HG03378 (cell line): Measurements from ENCODE around the gene TTL.
A peak's percentile ranks its signal among the peaks of the same experiment; 100 is the strongest.

Experiments
- ATAC-seq: cut with Tn5 transposase; IDR thresholded peaks from one replicate; pipeline ENCODE4 v1.9.1; 2021; ENCODE audit warnings: mild to moderate bottlenecking, moderate library complexity; ENCODE audit not compliant: unreplicated experiment

Gene TTL

DNA sequence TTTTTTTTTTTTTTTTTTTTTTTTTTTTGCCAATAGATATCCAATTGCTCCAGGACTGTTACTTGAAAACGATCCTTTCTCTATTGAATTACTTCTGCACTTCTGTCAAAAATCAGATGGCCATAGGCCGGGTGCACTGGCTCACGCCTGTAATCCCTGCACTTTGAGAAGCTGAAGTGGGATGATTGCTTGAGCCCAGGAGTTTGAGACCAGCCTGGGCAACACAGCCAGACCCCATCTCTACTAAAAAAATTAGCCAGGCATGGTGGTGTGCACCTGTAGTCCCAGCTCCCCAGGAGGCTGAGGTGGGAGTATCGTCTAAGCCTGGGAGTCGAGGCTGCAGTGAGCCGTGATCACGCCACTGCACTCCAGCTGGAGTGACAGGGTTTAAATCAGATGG, 98.1 kb downstream of the TTL start:
- no peak for ATAC-seq

DNA sequence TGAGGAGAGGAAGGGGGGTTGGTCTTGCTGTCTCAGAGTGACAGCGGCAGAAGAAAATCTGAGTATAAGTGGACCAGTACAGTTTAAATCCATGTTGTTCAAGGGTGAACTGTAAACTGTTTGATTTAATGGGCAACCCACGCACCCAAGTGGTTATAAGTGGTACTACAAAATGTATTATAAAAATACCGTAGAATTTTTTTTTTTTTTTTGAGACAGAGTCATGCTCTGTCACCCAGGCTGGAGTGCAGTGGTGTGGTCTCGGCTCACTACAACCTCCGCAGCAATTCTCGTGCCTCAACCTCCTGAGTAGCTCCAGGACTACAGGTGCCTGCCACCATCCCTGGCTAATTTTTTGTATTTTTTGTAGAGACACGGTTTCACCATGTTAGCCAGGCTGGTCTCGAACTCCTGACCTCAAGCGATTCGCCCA, 100.4 kb downstream of the TTL start:
- ATAC-seq: no peak

DNA sequence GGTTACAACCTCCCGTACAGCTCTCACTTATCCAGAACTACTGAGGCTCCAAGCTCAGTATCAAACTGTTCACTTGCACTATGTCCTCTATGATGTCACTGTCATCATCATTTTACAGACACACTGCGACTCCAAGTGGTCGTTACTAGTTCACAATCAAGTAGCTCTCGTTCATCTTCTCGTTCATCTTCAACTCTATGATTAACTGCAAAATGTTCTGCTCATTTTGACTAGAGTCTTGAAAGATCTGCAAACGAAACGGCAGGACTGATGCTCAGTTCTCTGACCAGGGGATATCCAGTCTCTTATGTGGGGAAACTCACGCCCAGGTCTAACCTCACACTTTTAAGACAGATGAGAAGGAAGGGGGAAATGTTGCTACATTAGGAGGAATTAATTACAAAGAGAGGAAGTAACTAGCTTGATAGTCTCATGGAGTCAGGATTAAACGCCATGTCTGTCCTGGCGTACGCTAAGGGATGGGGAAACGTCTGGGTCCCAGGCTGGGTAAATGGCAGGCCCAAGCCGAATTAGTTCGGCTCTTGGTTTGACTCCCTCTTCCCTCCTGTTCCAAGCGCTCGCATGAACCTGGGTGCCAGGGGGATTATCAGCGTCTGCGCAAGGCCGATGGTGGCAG, 101.7 kb downstream of the TTL start:
- no peak for ATAC-seq

DNA sequence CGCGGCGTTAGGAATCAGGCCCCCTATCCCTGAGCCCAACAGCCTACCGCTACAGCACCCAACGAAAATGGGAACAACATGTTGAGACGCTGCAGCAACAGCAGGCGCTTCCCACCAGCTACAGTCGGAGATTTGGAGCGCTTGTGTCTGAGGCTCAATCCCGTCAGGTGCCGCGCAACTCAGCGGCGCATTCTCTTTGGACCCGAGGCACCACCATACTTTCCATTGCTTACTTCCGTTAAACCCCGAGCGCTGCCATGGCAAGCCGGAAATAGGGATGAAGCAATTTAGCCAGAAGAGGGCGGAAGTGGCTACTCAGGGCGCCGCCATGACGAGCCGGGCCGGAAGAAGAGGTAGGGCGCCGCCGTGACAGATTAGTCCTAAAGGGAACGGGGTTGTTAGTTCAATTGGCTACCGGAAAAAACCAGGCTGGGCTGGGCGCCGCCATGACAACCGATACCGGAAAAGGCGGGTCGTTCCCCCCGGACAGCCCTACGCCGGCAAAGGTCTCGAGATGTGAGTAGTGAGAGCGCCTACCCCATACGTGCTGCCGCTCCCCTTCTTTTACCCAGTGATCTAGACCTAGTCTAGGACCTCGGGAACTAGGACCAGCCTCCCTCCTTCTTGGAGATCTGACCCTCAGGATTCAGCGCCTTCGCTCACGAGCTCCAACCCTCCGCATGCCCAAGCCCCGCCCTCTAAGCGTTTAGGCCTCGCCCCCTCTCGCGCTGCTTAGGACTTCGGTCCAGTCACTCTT, 102.4 kb downstream of the TTL start, which contains the start of gene CHCHD5:
TSS of gene CHCHD5 (plus strand) at position 476 of the 757 bp plus-strand sequence. CDS start at position 515, 39 bp downstream.
- ATAC-seq: peak; percentile 85

DNA sequence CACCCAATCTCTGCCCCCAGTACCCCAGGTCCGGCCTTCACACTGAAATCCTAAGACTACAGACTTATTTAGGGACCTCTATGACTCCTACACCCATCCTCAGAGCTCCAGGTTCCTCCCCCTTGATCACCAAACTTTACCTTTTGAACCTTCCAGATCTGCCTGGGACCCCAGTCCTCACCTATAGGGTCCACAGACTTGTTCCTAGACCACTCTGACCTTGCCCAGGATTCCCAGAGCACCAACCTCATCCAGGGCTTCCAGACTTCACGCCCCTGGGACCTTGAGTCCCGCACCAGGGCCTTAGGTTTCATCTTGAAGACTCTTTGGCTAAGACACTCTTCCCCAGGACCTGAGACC, 102.9 kb downstream of the TTL start:
- ATAC-seq: no peak

DNA sequence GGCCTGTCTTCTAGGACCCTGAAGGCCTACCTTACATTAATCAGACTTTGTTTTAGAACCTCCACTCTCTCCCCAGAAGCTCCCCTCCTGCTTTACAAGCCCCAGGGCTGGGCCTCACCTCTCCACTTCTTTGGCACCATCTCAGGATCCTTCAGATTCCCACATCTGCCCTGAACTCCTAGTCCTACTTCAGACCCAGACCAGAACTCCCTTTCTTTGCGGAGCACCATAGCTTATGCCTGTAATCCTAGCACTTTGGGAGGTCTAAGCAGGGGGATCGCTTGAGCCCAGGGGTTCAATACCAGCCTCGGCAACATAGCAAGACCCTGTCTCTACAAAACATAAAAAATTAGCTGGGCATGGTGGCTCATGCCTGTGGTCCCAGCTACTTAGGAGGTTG, 103.4 kb downstream of the TTL start:
- ATAC-seq: no peak

DNA sequence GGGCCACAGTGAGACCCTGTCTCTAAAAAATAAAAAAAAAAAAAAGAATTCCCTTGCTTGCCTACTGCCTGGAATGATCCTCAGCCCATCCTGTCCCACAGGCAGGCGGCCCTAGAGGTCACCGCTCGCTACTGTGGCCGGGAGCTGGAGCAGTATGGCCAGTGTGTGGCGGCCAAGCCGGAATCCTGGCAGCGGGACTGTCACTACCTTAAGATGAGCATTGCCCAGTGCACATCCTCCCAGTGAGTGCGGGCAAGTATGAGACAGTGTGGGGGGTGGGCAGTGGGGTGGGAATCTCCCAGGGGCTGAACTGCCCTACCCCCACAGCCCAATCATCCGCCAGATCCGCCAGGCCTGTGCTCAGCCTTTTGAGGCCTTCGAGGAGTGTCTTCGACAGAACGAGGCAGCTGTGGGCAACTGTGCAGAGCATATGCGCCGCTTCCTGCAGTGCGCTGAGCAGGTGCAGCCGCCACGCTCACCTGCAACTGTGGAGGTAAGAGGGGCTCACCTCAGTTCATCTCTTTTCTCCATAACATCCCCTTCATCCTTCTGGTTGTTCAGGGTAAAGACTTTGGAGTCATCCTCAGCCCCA, 104.0 kb downstream of the TTL start:
- no peak for ATAC-seq

DNA sequence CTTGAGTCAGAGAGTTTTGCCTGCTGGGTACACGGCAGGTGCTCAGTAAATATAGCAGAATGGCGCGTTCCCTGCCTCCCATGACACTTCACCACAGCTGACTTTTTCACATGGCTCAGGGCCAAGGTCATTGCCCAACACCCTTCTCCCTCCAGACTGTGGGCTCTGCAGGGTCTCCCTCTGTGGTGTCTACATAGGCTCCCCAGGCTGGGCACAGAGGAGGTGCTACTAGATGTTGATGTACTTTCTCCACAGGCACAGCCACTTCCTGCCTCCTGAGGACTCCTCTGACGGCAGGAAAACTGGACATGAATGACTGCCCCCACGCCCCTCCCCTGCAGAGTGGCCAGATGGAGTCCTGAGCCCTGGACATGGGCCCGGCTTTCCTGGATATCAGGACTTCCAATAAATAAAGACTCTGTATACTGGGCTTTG, 106.7 kb downstream of the TTL start:
- ATAC-seq: no peak
